Astrocyte (in vitro differentiated cells and primary cell): ENCODE measurements around the gene SREBF2.

Experiments
- CTCF ChIP-seq: IDR thresholded peaks from 2 replicates; pipeline ENCODE4 v1.5.1; 2011; ENCODE audit warnings: low read depth, mild to moderate bottlenecking, inconsistent platforms, low read length, moderate library complexity; ENCODE audit not compliant: insufficient read depth
- EZH2 ChIP-seq: IDR thresholded peaks from 2 replicates; pipeline ENCODE4 v1.6.1; 2012; ENCODE audit warnings: mild to moderate bottlenecking, low read length, inconsistent platforms; ENCODE audit not compliant: insufficient read depth

DNA sequence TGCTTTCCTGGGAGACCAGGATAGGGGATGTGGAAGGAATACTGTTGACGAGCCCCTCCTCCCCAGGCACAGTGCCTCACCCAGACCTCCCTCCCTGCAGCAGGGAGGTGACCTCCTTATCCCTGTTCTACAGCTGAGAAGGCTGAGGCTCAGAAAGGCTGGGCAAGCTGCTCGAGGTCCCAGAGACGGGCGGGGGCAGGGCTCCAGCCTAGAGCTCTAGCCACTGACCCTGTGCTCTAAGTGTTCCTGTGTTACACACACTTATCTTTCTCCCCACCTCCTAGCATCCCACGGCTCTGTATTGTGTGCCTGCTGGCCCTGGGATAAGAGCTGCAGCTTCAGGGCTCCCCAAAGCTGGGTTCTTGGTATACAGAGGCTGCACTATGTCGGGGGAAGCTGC is 24.5 kb upstream of the SREBF2 start:
- TF ChIP-seq CTCF, result no peak
- TF ChIP-seq EZH2, result no peak
